GM23338 (cell line): ENCODE data around the gene MMP25. TPM values are rescaled to one million over a fixed set of nuclear protein-coding genes. Genes with fewer than 3 reads are reported as not detected.

Experiments
- ATAC-seq: fragments of 200-7000 bp; cut with Tn5 transposase; 3 replicates; pipeline ENCODE4 v1.9.1; 2020
- DNase-seq: peaks from one replicate; pipeline ENCODE4 v3.0.0-alpha.2; 2015; ENCODE audit warnings: low spot score
- H2AFZ ChIP-seq: fragments of 200-600 bp; sonication (generic); 2 replicates; pipeline ENCODE4 v1.8.0; 2016; ENCODE audit warnings: antibody characterized with exemption, mild to moderate bottlenecking, moderate library complexity
- H3F3A ChIP-seq: fragments of 200-600 bp; sonication (generic); replicated peaks from 2 replicates; pipeline ENCODE4 v1.8.0; 2017; ENCODE audit warnings: antibody characterized with exemption, mixed run types, low read depth
- H3K27ac ChIP-seq: fragments of 200-600 bp; sonication (generic); 2 replicates; pipeline ENCODE4 v1.6.1; 2016; ENCODE audit warnings: low read depth
- H3K27me3 ChIP-seq: fragments of 200-600 bp; sonication (generic); 2 replicates; pipeline ENCODE4 v1.8.0; 2016; ENCODE audit warnings: mild to moderate bottlenecking, mixed run types, moderate library complexity; ENCODE audit not compliant: insufficient read depth
- H3K36me3 ChIP-seq: fragments of 200-600 bp; sonication (generic); 2 replicates; pipeline ENCODE4 v1.8.0; 2016; ENCODE audit warnings: mild to moderate bottlenecking; ENCODE audit not compliant: insufficient read depth
- H3K4me1 ChIP-seq: fragments of 200-600 bp; sonication (generic); 2 replicates; pipeline ENCODE4 v1.8.0; 2016; ENCODE audit warnings: mild to moderate bottlenecking, moderate library complexity; ENCODE audit not compliant: insufficient read depth
- H3K4me2 ChIP-seq: fragments of 200-600 bp; sonication (generic); 2 replicates; pipeline ENCODE4 v1.7.1; 2017; ENCODE audit warnings: mixed run types
- H3K4me3 ChIP-seq: fragments of 200-600 bp; sonication (generic); 2 replicates; pipeline ENCODE4 v1.6.1; 2016; ENCODE audit warnings: mixed run types
- H3K79me2 ChIP-seq: fragments of 200-600 bp; sonication (generic); replicated peaks from 2 replicates; pipeline ENCODE4 v1.8.0; 2017; ENCODE audit warnings: mild to moderate bottlenecking; ENCODE audit not compliant: insufficient read depth
- H3K9me2 ChIP-seq: fragments of 200-600 bp; sonication (generic); 2 replicates; pipeline ENCODE4 v1.8.0; 2017; ENCODE audit not compliant: insufficient read depth
- H4K20me1 ChIP-seq: fragments of 200-600 bp; sonication (generic); replicated peaks from 2 replicates; pipeline ENCODE4 v1.8.0; 2017; ENCODE audit warnings: mild to moderate bottlenecking; ENCODE audit not compliant: insufficient read depth
- H3K27ac Mint-ChIP-seq: 2 replicates; pipeline ENCODE4 v1.8.0; 2020; ENCODE audit warnings: inconsistent platforms, mild to moderate bottlenecking, moderate library complexity, mixed read lengths
- H3K27me3 Mint-ChIP-seq: 3 replicates; pipeline ENCODE4 v1.8.0; 2022; ENCODE audit warnings: low read depth, mild to moderate bottlenecking, moderate library complexity, mixed read lengths, inconsistent platforms; ENCODE audit not compliant: insufficient read depth, poor library complexity
- H3K36me3 Mint-ChIP-seq: 3 replicates; pipeline ENCODE4 v1.8.0; 2021; ENCODE audit warnings: low read depth, mild to moderate bottlenecking, inconsistent platforms, moderate library complexity, mixed read lengths
- H3K4me1 Mint-ChIP-seq: 3 replicates; pipeline ENCODE4 v1.8.0; 2020; ENCODE audit warnings: mild to moderate bottlenecking, inconsistent platforms, mixed read lengths
- H3K4me3 Mint-ChIP-seq: 3 replicates; pipeline ENCODE4 v1.8.0; 2021; ENCODE audit warnings: moderate library complexity, mild to moderate bottlenecking, inconsistent platforms, mixed read lengths
- H3K9me3 Mint-ChIP-seq: 3 replicates; pipeline ENCODE4 v1.8.0; 2020; ENCODE audit warnings: moderate library complexity, mild to moderate bottlenecking, inconsistent platforms, mixed read lengths
- CTCF ChIP-seq, 2 experiments: fragments of 200-600 bp in 1 of 2; sonication (generic) in 1 of 2; conservative IDR thresholded peaks; 2 replicates each; pipeline versions ENCODE4 v1.5.1 to v1.6.1; 2016 to 2017; ENCODE audit warnings: antibody characterized with exemption in 2 of 2, low read depth in 2 of 2, mild to moderate bottlenecking in 2 of 2, moderate library complexity in 1 of 2
- JUNB ChIP-seq: IDR thresholded peaks from one replicate; pipeline ENCODE4 v1.6.1; 2016; ENCODE audit warnings: antibody characterized with exemption; ENCODE audit not compliant: unreplicated experiment
- NANOG ChIP-seq: IDR thresholded peaks from 2 replicates; pipeline ENCODE4 v1.6.1; 2016; ENCODE audit warnings: antibody characterized with exemption, borderline replicate concordance
- REST ChIP-seq: IDR thresholded peaks from one replicate; pipeline ENCODE4 v1.6.1; 2018; ENCODE audit warnings: antibody characterized with exemption; ENCODE audit not compliant: unreplicated experiment
- ZNF331 ChIP-seq: fragments of 250-450 bp; sonication (Bioruptor Pico); IDR thresholded peaks from 2 replicates; pipeline ENCODE4 v1.5.0; 2020; ENCODE audit warnings: low read depth, mild to moderate bottlenecking, moderate library complexity
- ZNF462 ChIP-seq: fragments of 250-450 bp; sonication (Bioruptor Pico); IDR thresholded peaks from 2 replicates; pipeline ENCODE4 v1.5.0; 2020; ENCODE audit warnings: mild to moderate bottlenecking, moderate library complexity
- polyA plus RNA-seq: library from polyadenylated mRNA; unstranded; fragments of >200 nt; fragmentation: Nextera tagmentation; extraction: Ambion mirVana; gene quantifications from 2 replicates; pipeline ENCODE4 v1.2.1, GENCODE V29; 2016
- total RNA-seq: library from RNA; depleted of rRNA; stranded (reverse); fragments of >200 nt; shearing (Covaris generic); gene quantifications from 2 replicates; pipeline ENCODE4 v1.2.3, GENCODE V29; 2014

Gene MMP25
- total and polyA plus RNA-seq, 2 experiments from 2014 or later = 7.7 to 15.9 TPM

- TF ChIP-seq ZNF462 (CRISPR knock-in tag) = no peak
Observed at GRCh38 chr16:3014971-3015370, 31.4 kb upstream of the MMP25 start (continued).

GRCh38 chr16:3015865-3016521 is 30.4 kb upstream of the MMP25 start:
- peaks cover 52% of the 10 kb centered on the region for H3K27me3 Mint-ChIP-seq
- no peak for ATAC-seq
- Histone ChIP-seq H3K36me3 (no peaks in the 10 kb centered on the region), H3K79me2 (peaks cover 28% of the 10 kb centered on the region), H3K4me3 (peak overlapping the region; percentile 34; the same call in 1 of the 2 replicates), H3K4me2 (peak overlapping the region; percentile 99), H4K20me1 (peaks cover 25% of the 10 kb centered on the region), H3K9me2 (no peaks in the 10 kb centered on the region), H2AFZ (no peak overlapping the region), H3K27me3 (peaks cover 11% of the 10 kb centered on the region), H3F3A (peaks cover 54% of the 10 kb centered on the region), H3K4me1 (peaks cover 62% of the 10 kb centered on the region), H3K27ac (no peak overlapping the region)
- peak overlapping the region; percentile 81 for H3K27ac Mint-ChIP-seq
- no peak for DNase-seq
- H3K4me1 Mint-ChIP-seq = peaks cover 53% of the 10 kb centered on the region
- TF ChIP-seq NANOG (no peak), ZNF331 (CRISPR knock-in tag) (no peak), REST (no peak), CTCF (conservative IDR thresholded peaks at IDR 0.05; ENCODE audit: low read depth in 2 of 2) (no peak), JUNB (no peak)
- H3K36me3 Mint-ChIP-seq = peaks cover 34% of the 10 kb centered on the region
- H3K9me3 Mint-ChIP-seq = peaks cover 7% of the 10 kb centered on the region; the same call in 2 of the 3 replicates
- peak overlapping the region; percentile 95 for H3K4me3 Mint-ChIP-seq
